Transverse colon (tissue), 4 donors: ENCODE measurements around the gene CDK14. TPM values are rescaled to one million over a fixed set of nuclear protein-coding genes. Genes with fewer than 3 reads are reported as not detected.

Experiments
- DNase-seq: peaks from one replicate; pipeline ENCODE4 v3.0.0-alpha.2; 2019
- H3K27ac ChIP-seq, 4 donors: fragments of 200-600 bp; sonication (generic); 2 replicates each; pipeline ENCODE4 v1.5.1; 2016 to 2018; ENCODE audit warnings: inconsistent platforms in 4 of 4
- H3K27me3 ChIP-seq: fragments of 200-600 bp; sonication (generic); 2 replicates; pipeline ENCODE4 v1.5.1; 2017; ENCODE audit warnings: inconsistent platforms
- H3K36me3 ChIP-seq, 4 donors: fragments of 200-600 bp; sonication (generic); 2 replicates each; pipeline ENCODE4 v1.5.1; 2017 to 2019; ENCODE audit warnings: inconsistent platforms in 4 of 4
- H3K4me1 ChIP-seq, 4 donors: fragments of 200-600 bp; sonication (generic); 2 replicates each; pipeline ENCODE4 v1.5.1; 2017 to 2020; ENCODE audit warnings: inconsistent platforms in 4 of 4
- H3K4me3 ChIP-seq, 4 donors: fragments of 200-600 bp; sonication (generic); 1 replicate in 1 of 4; 2 replicates in 3 of 4; pipeline versions ENCODE4 v1.5.1 to v1.6.1; 2017 to 2019; ENCODE audit warnings: inconsistent platforms in 4 of 4
- H3K9me3 ChIP-seq, 2 donors: fragments of 200-600 bp; sonication (generic); 2 replicates each; pipeline ENCODE4 v1.5.1; 2017 to 2019; ENCODE audit warnings: inconsistent platforms in 2 of 2
- EP300 ChIP-seq: sonication (generic); formaldehyde crosslinking; IDR thresholded peaks from one replicate; pipeline ENCODE4 v1.6.1; 2017; ENCODE audit warnings: antibody characterized with exemption, low read depth
- POLR2A ChIP-seq: fragments of 450-650 bp; IDR thresholded peaks from one replicate; pipeline ENCODE4 v1.6.1; 2016; ENCODE audit warnings: antibody characterized with exemption, mild to moderate bottlenecking, moderate library complexity
- POLR2AphosphoS5 ChIP-seq, 3 donors: sonication (generic); formaldehyde crosslinking; IDR thresholded peaks; one replicate each; pipeline ENCODE4 v1.6.1; 2016; ENCODE audit warnings: antibody characterized with exemption in 3 of 3
- WGBS, 2 donors: methylation state at CpG; one replicate each; pipeline ENCODE4 v1.1.5; 2018; ENCODE audit warnings: low coverage in 1 of 2; 5-methylcytosine and 5-hydroxymethylcytosine counted together
- in situ Hi-C, 4 donors: fragments of 200-750 bp; cut with MboI; loops; one replicate each; pipeline versions ENCODE4 v1.15.0 to v1.15.1; 2017; ENCODE audit warnings: low sequenced_read_pairs in 3 of 4, low pct_ligation_motif_present in 1 of 4, low pct_unique_long_range_greater_than_20kb in 1 of 4
- intact Hi-C: fragments of 100-400 bp; cut with DNase I; formaldehyde crosslinking; loops from one replicate; pipeline ENCODE4 v1.15.1; 2023; ENCODE audit warnings: low total_unique reads
- total RNA-seq, 4 donors: library from RNA; depleted of rRNA; stranded (reverse); fragments of >200 nt; gene quantifications; one replicate each; pipeline ENCODE4 v1.1.0, GENCODE V29; 2016
- TF ChIP-seq, protein P1 (sequence below), 5 experiments: fragments of 200-600 bp in 3 of 5; fragments of 450-650 bp in 2 of 5; sonication (generic) in 3 of 5; IDR thresholded peaks; 1 replicate in 2 of 5; 2 replicates in 3 of 5; pipeline ENCODE4 v1.5.1; 2016 to 2017; ENCODE audit warnings: antibody characterized with exemption in 5 of 5, inconsistent platforms in 3 of 5, mild to moderate bottlenecking in 2 of 5, moderate library complexity in 1 of 5

CDK14 gene
- total RNA-seq, 4 donors from 2014 or later, result 0.40 to 15.4 (median 4.8) TPM

DNA sequence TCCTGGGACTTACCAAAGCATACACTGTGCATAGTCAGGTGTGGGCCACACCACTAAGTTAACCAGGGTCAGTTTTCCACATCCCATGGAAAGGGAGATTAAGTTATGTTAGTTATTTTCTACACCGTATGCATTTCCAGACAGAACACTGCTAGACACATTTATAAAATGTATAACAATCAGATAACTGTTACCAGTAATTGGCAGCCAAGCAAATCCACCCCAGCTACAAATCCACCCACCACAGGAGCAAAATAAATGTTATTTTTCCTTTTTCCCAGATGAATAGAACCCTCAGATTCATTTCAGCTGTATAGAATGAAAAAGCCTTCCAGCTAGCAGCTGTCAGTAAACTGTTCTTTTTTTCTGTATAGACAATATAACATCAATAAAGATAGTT, 411.2 kb downstream of the CDK14 start:
- Histone ChIP-seq H3K4me3 (no peak overlapping the region), H3K9me3 (no peaks in the 10 kb centered on the region), H3K27ac (no peak overlapping the region), H3K27me3 (no peaks in the 10 kb centered on the region), H3K4me1 (no peaks in the 10 kb centered on the region), H3K36me3 (no peaks in the 10 kb centered on the region)
- 84 to 100% methylated on average over 1 of the region's 1 CpG for WGBS, 2 donors
- intact Hi-C loops (no loop called here), in situ Hi-C loops (no loop called here)
- TF ChIP-seq POLR2AphosphoS5 (IDR thresholded peaks at IDR 0.05) (no peak), EP300 (no peak), POLR2A (no peak)
- TF ChIP-seq, protein P1, sequence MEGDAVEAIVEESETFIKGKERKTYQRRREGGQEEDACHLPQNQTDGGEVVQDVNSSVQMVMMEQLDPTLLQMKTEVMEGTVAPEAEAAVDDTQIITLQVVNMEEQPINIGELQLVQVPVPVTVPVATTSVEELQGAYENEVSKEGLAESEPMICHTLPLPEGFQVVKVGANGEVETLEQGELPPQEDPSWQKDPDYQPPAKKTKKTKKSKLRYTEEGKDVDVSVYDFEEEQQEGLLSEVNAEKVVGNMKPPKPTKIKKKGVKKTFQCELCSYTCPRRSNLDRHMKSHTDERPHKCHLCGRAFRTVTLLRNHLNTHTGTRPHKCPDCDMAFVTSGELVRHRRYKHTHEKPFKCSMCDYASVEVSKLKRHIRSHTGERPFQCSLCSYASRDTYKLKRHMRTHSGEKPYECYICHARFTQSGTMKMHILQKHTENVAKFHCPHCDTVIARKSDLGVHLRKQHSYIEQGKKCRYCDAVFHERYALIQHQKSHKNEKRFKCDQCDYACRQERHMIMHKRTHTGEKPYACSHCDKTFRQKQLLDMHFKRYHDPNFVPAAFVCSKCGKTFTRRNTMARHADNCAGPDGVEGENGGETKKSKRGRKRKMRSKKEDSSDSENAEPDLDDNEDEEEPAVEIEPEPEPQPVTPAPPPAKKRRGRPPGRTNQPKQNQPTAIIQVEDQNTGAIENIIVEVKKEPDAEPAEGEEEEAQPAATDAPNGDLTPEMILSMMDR (IDR thresholded peaks at IDR 0.05), result no peak
- DNase-seq, result no peak

DNA sequence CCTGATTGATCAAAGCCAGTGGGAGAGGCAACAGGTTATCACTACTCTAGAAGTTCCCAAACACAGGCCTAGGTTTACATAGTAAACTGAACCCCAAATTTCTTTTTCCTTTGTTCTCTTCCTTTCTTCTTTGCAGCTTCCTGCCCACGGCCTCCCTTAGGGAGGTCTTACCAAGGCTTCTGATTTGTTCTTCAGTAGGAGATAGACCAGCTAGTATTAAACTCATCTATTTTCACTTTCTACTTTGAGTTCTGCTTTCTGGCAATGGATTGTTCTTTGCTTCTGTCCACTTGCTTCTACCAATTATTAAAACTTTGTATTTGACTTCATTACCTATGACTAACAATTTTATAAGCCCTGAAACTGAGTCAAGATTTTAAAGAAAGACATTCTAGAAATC, 417.0 kb downstream of the CDK14 start:
- Histone ChIP-seq H3K4me1 (no peaks in the 10 kb centered on the region), H3K27ac (no peak overlapping the region), H3K36me3 (no peaks in the 10 kb centered on the region), H3K4me3 (no peak overlapping the region), H3K9me3 (no peaks in the 10 kb centered on the region), H3K27me3 (no peaks in the 10 kb centered on the region)
- in situ Hi-C loops, result no loop called here
- TF ChIP-seq, protein P1 (IDR thresholded peaks at IDR 0.05), result no peak
- no peak for TF ChIP-seq EP300
- TF ChIP-seq POLR2A, result no peak
- no peak for TF ChIP-seq POLR2AphosphoS5 (IDR thresholded peaks at IDR 0.05)
- intact Hi-C loops, result no loop called here
- DNase-seq, result no peak
- WGBS, 2 donors, result 59 to 91% methylated on average over 1 of the region's 1 CpG

DNA sequence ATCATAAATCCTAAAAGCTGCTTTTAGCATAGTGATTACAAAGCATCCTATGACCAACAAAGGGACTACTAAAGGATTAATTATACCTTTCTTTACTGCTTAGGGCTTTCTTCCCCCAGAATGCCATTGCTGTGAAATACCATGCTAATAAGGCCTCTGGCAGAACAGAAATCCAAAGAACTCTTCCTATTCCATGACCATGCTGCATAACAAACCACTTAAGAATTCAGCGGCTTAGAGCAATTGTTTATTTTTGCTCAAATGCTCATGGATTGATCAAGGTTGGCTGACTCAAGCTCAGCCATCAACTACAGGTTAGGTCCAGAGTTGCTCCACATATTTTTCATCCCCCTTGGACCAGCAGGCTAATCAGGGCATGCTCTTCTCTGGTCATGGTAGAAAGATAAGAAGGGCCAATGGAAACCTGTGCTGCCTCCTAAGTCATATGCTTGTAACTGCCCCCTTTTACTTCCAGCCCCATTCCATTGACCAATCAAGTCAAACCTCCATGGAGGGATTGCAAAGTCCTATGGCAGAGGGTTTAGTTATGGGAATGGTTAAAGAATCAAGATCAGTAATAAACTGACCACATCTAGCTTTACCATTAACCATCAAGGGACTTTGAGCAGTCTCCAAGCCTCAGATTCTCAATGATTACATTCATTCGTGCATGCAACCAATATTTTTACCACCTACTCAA, 423.7 kb downstream of the CDK14 start:
- Histone ChIP-seq H3K27ac (no peak overlapping the region), H3K9me3 (no peaks in the 10 kb centered on the region), H3K36me3 (no peaks in the 10 kb centered on the region), H3K27me3 (no peaks in the 10 kb centered on the region), H3K4me1 (no peaks in the 10 kb centered on the region), H3K4me3 (no peak overlapping the region)
- no peak for DNase-seq
- TF ChIP-seq, protein P1 (IDR thresholded peaks at IDR 0.05), result no peak
- TF ChIP-seq POLR2A (no peak), POLR2AphosphoS5 (IDR thresholded peaks at IDR 0.05) (no peak), EP300 (no peak)
- 92 to 96% methylated on average over 2 of the region's 2 CpGs for WGBS, 2 donors
- in situ Hi-C loops, result no loop called here
- intact Hi-C loops, result no loop called here

DNA sequence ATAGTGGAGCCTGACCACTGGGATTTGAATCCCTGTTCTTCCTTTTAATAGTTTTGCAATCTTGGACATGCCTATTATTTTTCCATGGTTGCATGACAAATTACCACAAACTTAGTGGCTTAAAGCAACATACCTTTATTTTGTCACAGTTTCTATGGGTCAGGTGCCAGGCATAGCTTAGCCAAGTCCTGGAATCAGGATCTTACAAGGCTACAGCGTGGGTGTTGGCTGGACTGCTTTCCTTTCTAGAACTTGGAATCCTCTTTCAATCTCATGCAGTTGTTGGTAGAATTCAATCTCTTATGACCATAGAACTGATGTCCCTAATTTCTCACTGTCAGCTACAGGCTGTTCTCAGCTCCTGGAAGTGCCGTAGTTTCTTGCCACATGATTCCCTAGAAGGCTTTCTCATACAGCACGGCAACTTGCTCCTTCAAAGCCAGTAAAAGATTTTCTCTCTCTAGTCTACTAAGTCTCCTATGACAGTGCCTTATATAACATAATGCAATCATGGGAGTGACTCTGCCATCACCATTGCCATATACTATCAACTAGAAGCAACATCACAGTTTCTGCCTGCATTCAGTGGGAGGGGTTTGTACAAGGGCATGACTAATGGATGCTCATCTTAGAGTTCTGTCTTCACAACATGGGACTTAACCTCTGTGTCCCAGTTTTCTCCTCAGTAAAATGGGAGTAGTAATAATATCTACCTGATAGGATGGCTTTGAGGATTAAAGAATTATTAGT, 424.7 kb downstream of the CDK14 start:
- DNase-seq, result no peak
- no peak overlapping the region for H3K27ac ChIP-seq
- no peaks in the 10 kb centered on the region for H3K9me3 ChIP-seq
- no peaks in the 10 kb centered on the region for H3K4me1 ChIP-seq
- H3K4me3 ChIP-seq, result no peak overlapping the region
- H3K36me3 ChIP-seq, result no peaks in the 10 kb centered on the region
- no peaks in the 10 kb centered on the region for H3K27me3 ChIP-seq
- WGBS, 2 donors, result 67 to 95% methylated on average over 2 to 3 of the region's 3 CpGs
- TF ChIP-seq POLR2A, result no peak
- TF ChIP-seq POLR2AphosphoS5 (IDR thresholded peaks at IDR 0.05), result no peak
- TF ChIP-seq, protein P1 (IDR thresholded peaks at IDR 0.05), result no peak
- TF ChIP-seq EP300, result no peak
- in situ Hi-C loops (no loop called here), intact Hi-C loops (no loop called here)
